Heart left ventricle (tissue), 16 donors: ENCODE results near the gene TPRX1. TPM values are rescaled to one million over a fixed set of nuclear protein-coding genes. Genes with fewer than 3 reads are reported as not detected.

Experiments used
- ATAC-seq, 4 donors: fragments of 200-7000 bp; cut with Tn5 transposase; one replicate each; pipeline ENCODE4 v1.9.1; 2020 to 2022; ENCODE audit warnings: moderate library complexity in 4 of 4, mild to moderate bottlenecking in 3 of 4, moderate number of reproducible peaks in 1 of 4
- DNase-seq, 5 donors: peaks; one replicate each; pipeline ENCODE4 v3.0.0-alpha.2; 2020
- H3K27ac ChIP-seq, 12 donors: fragments of 200-600 bp; sonication (generic) in 4 of 12; one replicate each; pipeline versions ENCODE4 v1.5.0 to v1.8.0; 2016 to 2022; ENCODE audit warnings: mild to moderate bottlenecking in 2 of 12
- H3K27me3 ChIP-seq, 9 donors: fragments of 200-600 bp; sonication (generic) in 2 of 9; one replicate each; pipeline versions ENCODE4 v1.5.1 to v1.8.0; 2016 to 2022; ENCODE audit warnings: mild to moderate bottlenecking in 3 of 9
- H3K36me3 ChIP-seq, 9 donors: fragments of 200-600 bp; sonication (generic) in 2 of 9; one replicate each; pipeline versions ENCODE4 v1.5.0 to v1.8.0; 2018 to 2022; ENCODE audit warnings: mild to moderate bottlenecking in 2 of 9
- H3K4me1 ChIP-seq, 12 donors: fragments of 200-600 bp; sonication (generic) in 4 of 12; one replicate each; pipeline versions ENCODE4 v1.5.0 to v1.8.0; 2016 to 2022; ENCODE audit warnings: mild to moderate bottlenecking in 3 of 12
- H3K4me3 ChIP-seq, 12 donors: fragments of 200-600 bp; sonication (generic) in 4 of 12; one replicate each; pipeline versions ENCODE4 v1.5.0 to v1.8.0; 2017 to 2022; ENCODE audit warnings: mild to moderate bottlenecking in 9 of 12, moderate library complexity in 4 of 12
- H3K9me3 ChIP-seq, 12 donors: fragments of 200-600 bp; sonication (generic) in 4 of 12; one replicate each; pipeline versions ENCODE4 v1.5.0 to v1.8.0; 2016 to 2022; ENCODE audit warnings: mild to moderate bottlenecking in 1 of 12
- POLR2A ChIP-seq, 2 donors: fragments of 450-650 bp; IDR thresholded peaks; one replicate each; pipeline ENCODE4 v1.6.1; 2017; ENCODE audit warnings: antibody characterized with exemption in 2 of 2, mild to moderate bottlenecking in 2 of 2, moderate library complexity in 2 of 2
- WGBS, 4 donors: extraction: QIAGEN DNeasy Blood & Tissue Kit in 2 of 4; methylation state at CpG; one replicate each; pipeline versions ENCODE4 v1.1.5 to v1.1.7; 2013 to 2018; 5-methylcytosine and 5-hydroxymethylcytosine counted together
- intact Hi-C, 10 donors: fragments of 100-400 bp; cut with DNase I; formaldehyde crosslinking; loops; one replicate each; pipeline versions ENCODE4 v1.11.1 to v1.14.2; 2022
- polyA plus RNA-seq, 2 donors: library from polyadenylated mRNA; stranded (reverse); fragments of 200-250 nt; gene quantifications; one replicate each; pipeline ENCODE4 v1.2.3, GENCODE V29; 2013
- total RNA-seq, 9 donors: library from RNA; depleted of rRNA in 2 of 9; stranded (reverse); fragments of >200 nt in 2 of 9; fragmentation: NEBNext Ultra II Directional in 3 of 9; extraction: Animal tissue kit (Norgen Biotek cat#: 25700) in 3 of 9; gene quantifications; one replicate each; pipeline versions ENCODE4 v1.1.0 to v1.2.4, GENCODE V29; 2016 to 2023
- TF ChIP-seq, protein P1 (sequence below), 12 donors: fragments of 200-600 bp; sonication (generic) in 4 of 12; IDR thresholded peaks; one replicate each; pipeline versions ENCODE4 v1.5.0 to v1.8.0; 2018 to 2022; ENCODE audit warnings: antibody characterized with exemption in 12 of 12, mild to moderate bottlenecking in 5 of 12
- donor health status: ischemic (EF 13 %, LVEDD 7.1; RV severe dilation, severe dysfunction).
- donor health status: healthy with polysubstance abuse.
- donor health status: DM: no; HTN: yes; CAD: no.
- donor health status: DM: no; HTN: no; CAD: no.
- donor health status: ischemic (EF 25% LVEDD 6.9; RV normal size, moderate dysfunction).
- donor health status: ischemic (EF 25% LVEDD 5.7; RV mildly dilated, moderate dysfunction).
- donor health status: healthy.
- donor health status: DM: yes; HTN: yes; CAD: no.
- donor health status: ischemic (EF 35%, LVEDD 5.7; RV mildly dilated, moderate dysfunction).
- donor health status: nonischemic (EF 11% LVEDD 7.7; RV severe dilation, severe dysfunction).
- donor health status: DM: yes; HTN: yes; CAD: no.
- donor health status: PGD.
- donor health status: ischemic (EF 29% LVEDD 5.4; RV normal size, mild dysfunction).
- donor health status: nonischemic (EF 23%, LVEDD 6.1; RV moderate dilation, normal function).

TPRX1 gene
- total and polyA plus RNA-seq, 11 donors = not detected

DNA sequence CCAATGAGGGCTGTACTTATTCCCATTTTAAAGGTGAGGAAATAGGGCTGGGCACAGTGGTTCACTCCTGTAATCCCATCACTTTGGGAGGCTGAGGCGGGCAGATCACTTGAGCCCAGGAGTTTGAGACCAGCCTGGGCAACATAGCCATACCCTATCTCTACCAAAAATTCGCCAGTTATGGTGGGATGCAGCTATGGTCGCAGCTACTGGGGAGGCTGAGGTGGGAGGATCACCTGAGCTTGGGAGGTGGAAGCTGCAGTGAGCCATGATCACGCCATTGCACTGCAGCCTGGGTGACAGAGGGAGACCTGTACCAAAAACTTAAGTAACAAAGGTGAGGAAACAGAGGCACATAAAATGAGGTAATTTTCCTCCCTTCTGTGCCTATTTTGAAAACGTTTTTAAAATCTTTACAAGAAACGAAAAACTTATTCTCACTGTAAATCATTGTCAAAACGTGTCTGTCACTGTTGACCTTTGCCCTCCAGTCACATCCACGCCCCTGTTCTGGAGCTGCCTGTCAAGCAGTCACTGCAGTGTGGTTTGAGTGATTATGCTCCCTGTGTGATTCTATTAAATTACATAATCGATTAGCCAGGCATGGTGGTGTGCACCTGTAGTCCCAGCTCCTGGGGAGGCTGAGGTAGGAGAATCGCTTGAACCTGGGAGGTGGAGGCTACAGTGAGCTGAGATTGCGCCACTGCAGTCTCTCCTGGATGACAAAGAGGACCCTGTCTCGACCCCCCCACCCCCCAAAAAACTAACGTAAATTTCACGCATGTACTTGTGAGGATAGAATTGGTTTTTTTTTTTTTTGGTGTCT lies 46.5 kb downstream of the TPRX1 start:
- H3K27ac ChIP-seq = peak overlapping the region in 1 of 12 donors; percentile 28
- ATAC-seq = no peak
- intact Hi-C loops = no loop called here
- H3K4me1 ChIP-seq = peaks cover 0 to 7% (median 1%) of the 10 kb centered on the region in 12 donors
- TF ChIP-seq, protein P1, sequence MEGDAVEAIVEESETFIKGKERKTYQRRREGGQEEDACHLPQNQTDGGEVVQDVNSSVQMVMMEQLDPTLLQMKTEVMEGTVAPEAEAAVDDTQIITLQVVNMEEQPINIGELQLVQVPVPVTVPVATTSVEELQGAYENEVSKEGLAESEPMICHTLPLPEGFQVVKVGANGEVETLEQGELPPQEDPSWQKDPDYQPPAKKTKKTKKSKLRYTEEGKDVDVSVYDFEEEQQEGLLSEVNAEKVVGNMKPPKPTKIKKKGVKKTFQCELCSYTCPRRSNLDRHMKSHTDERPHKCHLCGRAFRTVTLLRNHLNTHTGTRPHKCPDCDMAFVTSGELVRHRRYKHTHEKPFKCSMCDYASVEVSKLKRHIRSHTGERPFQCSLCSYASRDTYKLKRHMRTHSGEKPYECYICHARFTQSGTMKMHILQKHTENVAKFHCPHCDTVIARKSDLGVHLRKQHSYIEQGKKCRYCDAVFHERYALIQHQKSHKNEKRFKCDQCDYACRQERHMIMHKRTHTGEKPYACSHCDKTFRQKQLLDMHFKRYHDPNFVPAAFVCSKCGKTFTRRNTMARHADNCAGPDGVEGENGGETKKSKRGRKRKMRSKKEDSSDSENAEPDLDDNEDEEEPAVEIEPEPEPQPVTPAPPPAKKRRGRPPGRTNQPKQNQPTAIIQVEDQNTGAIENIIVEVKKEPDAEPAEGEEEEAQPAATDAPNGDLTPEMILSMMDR (IDR thresholded peaks at IDR 0.05) = no peak
- TF ChIP-seq POLR2A (IDR thresholded peaks at IDR 0.05) = no peak
- peaks cover 0 to 5% (median 0%) of the 10 kb centered on the region in 12 donors for H3K9me3 ChIP-seq
- H3K27me3 ChIP-seq = no peaks in the 10 kb centered on the region
- peaks cover 0 to 76% (median 67%) of the 10 kb centered on the region in 9 donors for H3K36me3 ChIP-seq
- 84 to 90% (median 85%) methylated on average over 14 of the region's 14 CpGs for WGBS, 4 donors
- no peak for DNase-seq
- no peak overlapping the region for H3K4me3 ChIP-seq

DNA sequence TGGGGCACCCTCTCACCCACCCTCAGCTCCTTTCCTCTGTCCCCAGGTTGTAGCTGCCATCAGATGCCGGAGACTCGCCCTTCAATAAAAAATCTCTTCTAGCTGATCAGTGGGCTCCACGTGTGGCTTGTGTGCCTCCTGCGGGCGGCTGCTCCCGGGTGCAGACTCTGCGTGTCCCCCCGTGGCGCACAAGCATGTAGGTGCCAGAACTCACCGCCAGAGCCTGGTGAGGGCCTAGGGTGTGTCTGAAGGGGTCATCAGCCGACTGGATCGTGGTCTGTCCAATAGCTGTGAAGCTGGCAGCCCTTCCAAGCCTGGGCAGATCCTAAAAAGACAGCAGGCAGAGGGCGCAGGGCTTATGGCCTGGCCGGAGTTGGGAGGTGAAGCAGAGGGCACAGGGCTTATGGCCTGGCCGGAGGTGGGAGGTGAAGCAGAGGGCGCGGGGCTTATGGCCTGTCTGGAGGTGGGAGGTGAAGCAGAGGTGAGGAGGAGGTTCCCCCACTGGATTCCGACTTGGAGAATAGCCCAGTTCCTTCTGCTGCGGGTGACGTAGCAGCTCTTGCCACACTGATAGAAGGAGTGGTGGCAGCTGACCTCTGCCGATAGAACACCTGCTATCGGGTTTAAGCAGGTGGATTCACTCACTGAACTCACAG lies 47.3 kb downstream of the TPRX1 start:
- peaks cover 0 to 5% (median 0%) of the 10 kb centered on the region in 12 donors for H3K9me3 ChIP-seq
- peaks cover 0 to 83% (median 74%) of the 10 kb centered on the region in 9 donors for H3K36me3 ChIP-seq
- peak in 3 of 4 donors; percentile 32 to 54 (median 35) for ATAC-seq
- WGBS, 4 donors = 71 to 85% (median 79%) methylated on average over 13 to 22 of the region's 22 CpGs
- H3K4me3 ChIP-seq = no peak overlapping the region
- intact Hi-C loops = no loop called here
- TF ChIP-seq, protein P1 (IDR thresholded peaks at IDR 0.05) = no peak
- TF ChIP-seq POLR2A (IDR thresholded peaks at IDR 0.05) = no peak
- H3K4me1 ChIP-seq = no peaks in the 10 kb centered on the region
- no peaks in the 10 kb centered on the region for H3K27me3 ChIP-seq
- DNase-seq = no peak
- peak overlapping the region in 2 of 12 donors; percentile 28 to 29 for H3K27ac ChIP-seq

DNA sequence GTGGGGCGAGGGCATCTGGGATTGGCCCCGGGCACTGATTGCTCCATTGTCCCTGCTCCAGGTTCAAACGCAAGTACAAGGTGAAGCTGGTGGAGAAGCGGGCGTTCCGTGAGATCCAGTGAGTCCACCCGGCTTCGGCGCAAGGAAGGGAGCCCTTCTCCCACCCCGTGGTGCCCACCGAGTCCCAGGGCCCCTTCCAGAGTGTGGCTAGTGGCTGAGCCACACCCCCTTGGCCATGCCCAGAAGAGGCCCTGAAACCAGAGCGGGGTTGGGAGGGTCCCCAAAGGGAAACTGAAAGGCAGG lies 47.8 kb downstream of the TPRX1 start:
- DNase-seq (no peak), ATAC-seq (peak in 1 of 4 donors; percentile 3)
- intact Hi-C loops = no loop called here
- 95 to 97% (median 96%) methylated on average over 7 to 12 of the region's 12 CpGs for WGBS, 4 donors
- no peaks in the 10 kb centered on the region for H3K4me1 ChIP-seq
- H3K4me3 ChIP-seq = no peak overlapping the region
- TF ChIP-seq POLR2A (IDR thresholded peaks at IDR 0.05) = no peak
- TF ChIP-seq, protein P1 (IDR thresholded peaks at IDR 0.05) = no peak
- peaks cover 0 to 5% (median 0%) of the 10 kb centered on the region in 12 donors for H3K9me3 ChIP-seq
- H3K27me3 ChIP-seq = no peaks in the 10 kb centered on the region
- peaks cover 0 to 88% (median 79%) of the 10 kb centered on the region in 9 donors for H3K36me3 ChIP-seq
- no peak overlapping the region for H3K27ac ChIP-seq
